CD4-positive, alpha-beta T cell (primary cell): ENCODE measurements around the gene FRMD3. TPM values are rescaled to one million over a fixed set of nuclear protein-coding genes. Genes with fewer than 3 reads are reported as not detected.

Experiments used
- ATAC-seq: fragments of 200-7000 bp; cut with Tn5 transposase; one replicate; pipeline ENCODE4 v1.10.0; 2022; ENCODE audit warnings: mild to moderate bottlenecking; ENCODE audit not compliant: poor library complexity
- CTCF ChIA-PET: fragments of 350-600 bp; sonication (Branson Sonifier 250); formaldehyde crosslinking; loops from one replicate; lab custom pipeline; 2021; ENCODE audit warnings: antibody characterized with exemption, inconsistent platforms; lab: Charles Lee
- POLR2A ChIA-PET: fragments of 350-600 bp; sonication (Branson Sonifier 250); formaldehyde crosslinking; loops from one replicate; lab custom pipeline; 2021; ENCODE audit warnings: antibody characterized with exemption, inconsistent platforms; lab: Charles Lee
- DNase-seq, 14 experiments: peaks; one replicate each; pipeline ENCODE4 v3.0.0-alpha.2; 2013 to 2020; ENCODE audit warnings: mixed read lengths in 2 of 14
- H3K27ac ChIP-seq, 2 donors: one replicate each; pipeline versions ENCODE4 v1.5.1 to v1.7.0; 2013; ENCODE audit warnings: low read length in 2 of 2, low read depth in 1 of 2, mild to moderate bottlenecking in 1 of 2
- H3K27me3 ChIP-seq, 2 experiments: 1 replicate in 1 of 2; 2 replicates in 1 of 2; pipeline versions ENCODE4 v1.6.1 to v1.7.0; 2013; ENCODE audit warnings: low read length in 2 of 2, control low read depth in 1 of 2, mild to moderate bottlenecking in 1 of 2, moderate library complexity in 1 of 2; ENCODE audit not compliant: insufficient read depth in 2 of 2, control insufficient read depth in 1 of 2
- H3K36me3 ChIP-seq: one replicate; pipeline ENCODE4 v1.6.1; 2013; ENCODE audit warnings: low read length, control low read depth; ENCODE audit not compliant: insufficient read depth
- H3K4me1 ChIP-seq: one replicate; pipeline ENCODE4 v1.6.1; 2013; ENCODE audit warnings: low read length, control low read depth; ENCODE audit not compliant: insufficient read depth
- H3K4me3 ChIP-seq: one replicate; pipeline ENCODE4 v1.5.1; 2013; ENCODE audit warnings: mild to moderate bottlenecking, low read length, moderate library complexity
- H3K9me3 ChIP-seq, 2 experiments: 1 replicate in 1 of 2; 2 replicates in 1 of 2; pipeline versions ENCODE4 v1.6.1 to v1.7.0; 2013; ENCODE audit warnings: low read length in 2 of 2, mild to moderate bottlenecking in 2 of 2, control low read depth in 1 of 2, moderate library complexity in 1 of 2; ENCODE audit not compliant: control insufficient read depth in 1 of 2, insufficient read depth in 1 of 2
- H3K27ac Mint-ChIP-seq: one replicate; pipeline ENCODE4 v1.8.0; 2020; ENCODE audit warnings: mixed read lengths
- H3K27me3 Mint-ChIP-seq: one replicate; pipeline ENCODE4 v1.8.0; 2021; ENCODE audit warnings: mixed read lengths
- H3K36me3 Mint-ChIP-seq: one replicate; pipeline ENCODE4 v1.8.0; 2021; ENCODE audit warnings: low read depth, mixed read lengths
- H3K4me1 Mint-ChIP-seq: one replicate; pipeline ENCODE4 v1.8.0; 2021; ENCODE audit warnings: low read depth, mixed read lengths
- H3K4me3 Mint-ChIP-seq: one replicate; pipeline ENCODE4 v1.8.0; 2020; ENCODE audit warnings: mild to moderate bottlenecking, mixed read lengths
- H3K9me3 Mint-ChIP-seq: one replicate; pipeline ENCODE4 v1.8.0; 2020; ENCODE audit warnings: mixed read lengths
- CTCF ChIP-seq: fragments of 200-600 bp; IDR thresholded peaks from one replicate; pipeline ENCODE4 v1.8.0; 2022; ENCODE audit warnings: antibody characterized with exemption, mild to moderate bottlenecking
- intact Hi-C, 2 experiments: fragments of 100-400 bp; cut with DNase I in 1 of 2; cut with micrococcal nuclease in 1 of 2; formaldehyde crosslinking; loops; one replicate each; pipeline versions ENCODE4 v1.15.1 to v1.9.0; 2023 to 2025; cut with DNase I, micrococcal nuclease
- total RNA-seq, 174 experiments: library from RNA in 2 of 174; stranded (reverse) in 2 of 174; gene quantifications; one replicate each; pipeline ENCODE4 v1.2.3 and lab custom pipeline; 2021 to 2026

The FRMD3 gene
- total RNA-seq, 2 experiments from 2014 or later = 0.53 to 1.0 TPM

- H3K27me3 ChIP-seq = no peaks in the 10 kb centered on the region
- H3K4me1 ChIP-seq = no peaks in the 10 kb centered on the region
- no peak for TF ChIP-seq CTCF
- no peaks in the 10 kb centered on the region for H3K36me3 ChIP-seq
- Mint-ChIP-seq H3K36me3 (no peaks in the 10 kb centered on the region), H3K4me1 (no peaks in the 10 kb centered on the region), H3K27me3 (no peaks in the 10 kb centered on the region), H3K9me3 (no peaks in the 10 kb centered on the region), H3K4me3 (no peak overlapping the region), H3K27ac (no peak overlapping the region)
- H3K27ac ChIP-seq = no peak overlapping the region
- CTCF ChIA-PET = no interaction called here
- H3K9me3 ChIP-seq = peaks cover 0 to 4% of the 10 kb centered on the region in 2 experiments
- no peak for ATAC-seq
- DNase-seq = no peak
- intact Hi-C loops = no loop called here
- no peak overlapping the region for H3K4me3 ChIP-seq
- POLR2A ChIA-PET = interaction anchor here (0.5 kb wide), 1 partner anchor 467 kb away, joined by 3 read pairs; no protein-coding TSS in a partner anchor
These were observed 92.4 kb downstream of the FRMD3 start for GRCh38 chr9:83445703-83446265.

DNA sequence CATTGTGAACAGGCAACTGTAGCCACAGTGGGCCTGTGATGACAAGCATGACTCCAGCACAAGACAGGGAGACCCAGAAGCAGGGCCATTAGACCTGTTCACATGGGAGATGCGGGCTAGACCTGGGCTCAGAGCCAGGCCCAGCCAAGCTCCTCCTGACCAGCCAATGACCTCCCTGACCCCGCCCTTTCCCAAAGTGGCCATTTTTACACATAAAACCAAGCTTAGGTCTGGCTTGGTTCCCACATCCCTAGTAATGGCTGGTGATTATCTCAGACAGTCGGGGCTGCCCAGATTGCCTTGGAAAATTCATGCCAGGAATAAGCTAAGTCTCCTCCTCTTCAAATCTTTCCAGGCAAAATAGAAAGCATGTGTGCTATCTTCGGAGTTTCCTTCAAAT lies 94.1 kb downstream of the FRMD3 start:
- no peak for ATAC-seq
- Mint-ChIP-seq H3K4me1 (no peaks in the 10 kb centered on the region), H3K4me3 (no peak overlapping the region), H3K27me3 (no peaks in the 10 kb centered on the region), H3K27ac (no peak overlapping the region), H3K36me3 (no peaks in the 10 kb centered on the region), H3K9me3 (no peaks in the 10 kb centered on the region)
- Histone ChIP-seq H3K36me3 (no peaks in the 10 kb centered on the region), H3K27me3 (no peaks in the 10 kb centered on the region), H3K4me3 (no peak overlapping the region), H3K9me3 (peaks cover 0 to 4% of the 10 kb centered on the region in 2 experiments), H3K4me1 (no peaks in the 10 kb centered on the region), H3K27ac (no peak overlapping the region)
- intact Hi-C loops = no loop called here
- ChIA-PET POLR2A (no interaction called here), CTCF (interaction anchor here (0.5 kb wide), 1 partner anchor 489 kb away, joined by 3 read pairs; no protein-coding TSS in a partner anchor)
- no peak for DNase-seq
- TF ChIP-seq CTCF = no peak

DNA sequence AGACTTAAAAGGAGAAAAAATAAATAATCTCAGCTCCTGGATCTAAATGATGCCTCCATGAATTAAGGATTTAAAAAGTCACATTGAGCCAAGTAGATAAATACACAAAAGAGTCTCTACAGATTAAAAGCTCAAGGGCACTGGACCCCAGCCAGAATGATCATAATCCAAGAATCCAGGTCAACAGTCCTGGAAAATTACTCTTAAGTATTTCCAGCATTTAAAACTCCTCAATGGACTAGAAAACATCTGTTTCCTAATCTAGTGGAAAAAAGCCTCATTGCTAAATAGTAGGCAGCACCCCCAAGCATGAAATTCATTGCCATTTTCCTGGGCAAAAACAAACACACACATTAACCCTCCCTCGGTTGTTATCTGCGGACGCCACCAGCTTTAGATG lies 96.8 kb downstream of the FRMD3 start:
- POLR2A ChIA-PET = no interaction called here

More for the DNA sequence above, 96.8 kb downstream of the FRMD3 start:
- intact Hi-C loops = no loop called here
- no peak overlapping the region for H3K27ac Mint-ChIP-seq
- no peaks in the 10 kb centered on the region for H3K27me3 ChIP-seq
- CTCF ChIA-PET = no interaction called here
- H3K27ac ChIP-seq = no peak overlapping the region
- no peaks in the 10 kb centered on the region for H3K27me3 Mint-ChIP-seq
- H3K36me3 ChIP-seq = no peaks in the 10 kb centered on the region
- no peaks in the 10 kb centered on the region for H3K9me3 ChIP-seq
- no peak overlapping the region for H3K4me3 ChIP-seq
- no peak for TF ChIP-seq CTCF
- no peaks in the 10 kb centered on the region for H3K4me1 ChIP-seq
- no peak overlapping the region for H3K4me3 Mint-ChIP-seq
- DNase-seq (no peak), ATAC-seq (no peak)
- H3K36me3 Mint-ChIP-seq = no peaks in the 10 kb centered on the region
- H3K4me1 Mint-ChIP-seq = no peaks in the 10 kb centered on the region
- H3K9me3 Mint-ChIP-seq = no peaks in the 10 kb centered on the region
